Muscle of leg (tissue), 11 donors: ENCODE results near the gene FGF14. TPM values are rescaled to one million over a fixed set of nuclear protein-coding genes. Genes with fewer than 3 reads are reported as not detected.

Source experiments
- DNase-seq: peaks from one replicate; pipeline ENCODE4 v3.0.0; 2013
- H3K27ac ChIP-seq: one replicate; pipeline ENCODE4 v1.5.1; 2013; ENCODE audit warnings: mild to moderate bottlenecking, low read length, control low read depth
- H3K27me3 ChIP-seq: one replicate; pipeline ENCODE4 v1.6.1; 2013; ENCODE audit warnings: low read length; ENCODE audit not compliant: control insufficient read depth, insufficient read depth
- H3K36me3 ChIP-seq: one replicate; pipeline ENCODE4 v1.6.1; 2013; ENCODE audit warnings: low read length; ENCODE audit not compliant: control insufficient read depth, insufficient read depth
- H3K4me1 ChIP-seq: one replicate; pipeline ENCODE4 v1.6.1; 2013; ENCODE audit warnings: low read length; ENCODE audit not compliant: control insufficient read depth, insufficient read depth
- H3K4me3 ChIP-seq: one replicate; pipeline ENCODE4 v1.5.1; 2013; ENCODE audit warnings: low read length, control low read depth
- H3K9me3 ChIP-seq: replicated peaks from 2 replicates; pipeline ENCODE4 v1.6.1; 2013; ENCODE audit warnings: low read depth, low read length; ENCODE audit not compliant: control insufficient read depth
- WGBS: methylation state at CpG from one replicate; pipeline ENCODE4 v1.1.5; 2013; ENCODE audit warnings: missing lambda C conversion rate; ENCODE audit not compliant: insufficient coverage; 5-methylcytosine and 5-hydroxymethylcytosine counted together
- polyA plus RNA-seq, 8 donors: library from polyadenylated mRNA; unstranded; fragments of 120-200 nt; gene quantifications; one replicate each; pipeline versions ENCODE4 v1.2.1 to v1.2.3, GENCODE V29; 2013; ENCODE audit warnings: inconsistent platforms in 1 of 8, low replicate concordance in 1 of 8; ENCODE audit not compliant: insufficient read length in 8 of 8, insufficient read depth in 1 of 8
- total RNA-seq: library from RNA; stranded (reverse); fragments of 120-200 nt; gene quantifications from one replicate; pipeline ENCODE4 v1.2.4, GENCODE V29; 2013

The FGF14 gene
- total and polyA plus RNA-seq, 9 donors: 0.09 to 2.1 (median 0.83) TPM

- Histone ChIP-seq H3K36me3 (no peaks in the 10 kb centered on the region), H3K4me3 (no peak overlapping the region), H3K4me1 (no peaks in the 10 kb centered on the region), H3K27ac (no peak overlapping the region), H3K27me3 (no peaks in the 10 kb centered on the region), H3K9me3 (no peaks in the 10 kb centered on the region)
- DNase-seq: no peak
- WGBS: no CpG with 5 or more reads among the region's 2 CpGs
Measured at GRCh38 chr13:101711307-101712025, 690.4 kb downstream of the FGF14 start.

- WGBS: no CpG with 5 or more reads among the region's 6 CpGs
- Histone ChIP-seq H3K4me1 (no peaks in the 10 kb centered on the region), H3K9me3 (no peaks in the 10 kb centered on the region), H3K36me3 (no peaks in the 10 kb centered on the region), H3K4me3 (no peak overlapping the region), H3K27ac (no peak overlapping the region), H3K27me3 (no peaks in the 10 kb centered on the region)
- DNase-seq: no peak
Measured at GRCh38 chr13:101709952-101710351, 691.9 kb downstream of the FGF14 start.

- Histone ChIP-seq H3K36me3 (no peaks in the 10 kb centered on the region), H3K9me3 (no peaks in the 10 kb centered on the region), H3K4me1 (no peaks in the 10 kb centered on the region), H3K27ac (no peak overlapping the region), H3K4me3 (no peak overlapping the region), H3K27me3 (no peaks in the 10 kb centered on the region)
- DNase-seq: no peak
- 57% methylated on average over 1 of the region's 1 CpG for WGBS
Measured at GRCh38 chr13:101708115-101708514, 693.7 kb downstream of the FGF14 start.

GRCh38 chr13:101707659-101708058 lies 694.2 kb downstream of the FGF14 start:
- no peak for DNase-seq
- Histone ChIP-seq H3K9me3 (no peaks in the 10 kb centered on the region), H3K36me3 (no peaks in the 10 kb centered on the region), H3K27ac (no peak overlapping the region), H3K4me3 (no peak overlapping the region), H3K4me1 (no peaks in the 10 kb centered on the region), H3K27me3 (no peaks in the 10 kb centered on the region)
- WGBS: no CpG with 5 or more reads among the region's 2 CpGs

- Histone ChIP-seq H3K4me1 (no peaks in the 10 kb centered on the region), H3K27me3 (no peaks in the 10 kb centered on the region), H3K4me3 (no peak overlapping the region), H3K36me3 (no peaks in the 10 kb centered on the region), H3K27ac (no peak overlapping the region), H3K9me3 (no peaks in the 10 kb centered on the region)
- DNase-seq: peak; percentile 28
- WGBS: 64% methylated on average over 5 of the region's 6 CpGs
Measured at GRCh38 chr13:101706651-101707050, 695.2 kb downstream of the FGF14 start.

- no peaks in the 10 kb centered on the region for H3K36me3 ChIP-seq
- WGBS: 81% methylated on average over 3 of the region's 3 CpGs
Measured at GRCh38 chr13:101703838-101704237, 698.0 kb downstream of the FGF14 start.

GRCh38 chr13:101703081-101703480 lies 698.8 kb downstream of the FGF14 start:
- no peaks in the 10 kb centered on the region for H3K4me1 ChIP-seq
- DNase-seq: no peak
- no peak overlapping the region for H3K4me3 ChIP-seq
- no peaks in the 10 kb centered on the region for H3K36me3 ChIP-seq
- WGBS: 83% methylated on average over 1 of the region's 1 CpG
- H3K27me3 ChIP-seq: no peaks in the 10 kb centered on the region
- no peak overlapping the region for H3K27ac ChIP-seq
- no peaks in the 10 kb centered on the region for H3K9me3 ChIP-seq

More at GRCh38 chr13:101703838-101704237, 698.0 kb downstream of the FGF14 start:
- DNase-seq: no peak
- Histone ChIP-seq H3K27me3 (no peaks in the 10 kb centered on the region), H3K4me1 (no peaks in the 10 kb centered on the region), H3K9me3 (no peaks in the 10 kb centered on the region), H3K27ac (no peak overlapping the region), H3K4me3 (no peak overlapping the region)

GRCh38 chr13:101700598-101700997 lies 701.2 kb downstream of the FGF14 start:
- H3K4me1 ChIP-seq: no peaks in the 10 kb centered on the region
- WGBS: 33% methylated on average over 1 of the region's 3 CpGs
- H3K4me3 ChIP-seq: no peak overlapping the region
- H3K27me3 ChIP-seq: no peaks in the 10 kb centered on the region
- H3K36me3 ChIP-seq: no peaks in the 10 kb centered on the region
- DNase-seq: peak; percentile 32
- no peak overlapping the region for H3K27ac ChIP-seq
- H3K9me3 ChIP-seq: no peaks in the 10 kb centered on the region

- WGBS: no CpG with 5 or more reads among the region's 2 CpGs
Measured at GRCh38 chr13:101698400-101698799, 703.4 kb downstream of the FGF14 start.

GRCh38 chr13:101697745-101698144 lies 704.1 kb downstream of the FGF14 start:
- peak; percentile 36 for DNase-seq
- no peak overlapping the region for H3K27ac ChIP-seq

More at GRCh38 chr13:101698400-101698799, 703.4 kb downstream of the FGF14 start:
- Histone ChIP-seq H3K36me3 (no peaks in the 10 kb centered on the region), H3K27ac (no peak overlapping the region), H3K4me3 (no peak overlapping the region), H3K27me3 (no peaks in the 10 kb centered on the region), H3K4me1 (no peaks in the 10 kb centered on the region), H3K9me3 (no peaks in the 10 kb centered on the region)
- DNase-seq: no peak

More at GRCh38 chr13:101697745-101698144, 704.1 kb downstream of the FGF14 start:
- Histone ChIP-seq H3K4me3 (no peak overlapping the region), H3K4me1 (no peaks in the 10 kb centered on the region), H3K36me3 (no peaks in the 10 kb centered on the region), H3K27me3 (no peaks in the 10 kb centered on the region), H3K9me3 (no peaks in the 10 kb centered on the region)
- no CpG with 5 or more reads among the region's 3 CpGs for WGBS
